Measurements from ENCODE around the gene DNAJC1. TPM values are rescaled to one million over a fixed set of nuclear protein-coding genes. Genes with fewer than 3 reads are reported as not detected.
"Not testable (repeated sequence)": the region's sequence is repeated elsewhere in the genome, so short reads cannot be mapped to it uniquely, and the experiment has no call there.

Gene DNAJC1
- total RNA-seq, 1 experiment from 2014 or later = 12.9 TPM

DNA sequence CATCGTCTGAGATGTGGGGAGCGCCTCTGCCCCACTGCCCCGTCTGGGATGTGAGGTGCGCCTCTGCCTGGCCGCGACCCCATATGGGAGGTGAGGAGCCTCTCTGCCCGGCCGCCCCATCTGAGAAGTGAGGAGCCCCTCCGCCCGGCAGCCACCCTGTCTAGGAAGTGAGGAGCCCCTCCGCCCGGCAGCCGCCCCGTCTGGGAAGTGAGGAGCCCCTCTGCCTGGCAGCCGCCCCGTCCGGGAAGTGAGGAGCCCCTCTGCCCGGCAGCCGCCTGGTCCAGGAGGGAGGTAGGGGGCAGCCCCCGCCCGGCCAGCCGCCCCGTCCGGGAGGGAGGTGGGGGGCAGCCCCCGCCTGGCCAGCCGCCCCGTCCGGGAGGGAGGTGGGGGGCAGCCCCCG, 166.0 kb downstream of the DNAJC1 start:
- H3K4me3 ChIP-seq (ENCODE audit: low read depth in 2 of 2, low read length in 2 of 2); H3K4me1 ChIP-seq (ENCODE audit: control insufficient read depth, insufficient read depth, low read length); ATAC-seq; POLR2A ChIA-PET; H3K27me3 ChIP-seq (ENCODE audit: control insufficient read depth, insufficient read depth, low read length); in situ Hi-C loops (cut with HindIII; ENCODE audit: low pct_unique_long_range_greater_than_20kb, low sequenced_read_pairs); BruUV-seq (replicated peaks); DNase-seq (ENCODE audit: low read depth, low spot score); H3K36me3 ChIP-seq (ENCODE audit: control insufficient read depth, insufficient read depth, low read length); intact Hi-C loops (cut with micrococcal nuclease; ENCODE audit: unreplicated experiment); CTCF ChIA-PET; H3K27ac ChIP-seq (ENCODE audit: low read length); H3K9me3 ChIP-seq (ENCODE audit: control insufficient read depth, insufficient read depth, low read depth, low read length): not testable (repeated sequence)

DNA sequence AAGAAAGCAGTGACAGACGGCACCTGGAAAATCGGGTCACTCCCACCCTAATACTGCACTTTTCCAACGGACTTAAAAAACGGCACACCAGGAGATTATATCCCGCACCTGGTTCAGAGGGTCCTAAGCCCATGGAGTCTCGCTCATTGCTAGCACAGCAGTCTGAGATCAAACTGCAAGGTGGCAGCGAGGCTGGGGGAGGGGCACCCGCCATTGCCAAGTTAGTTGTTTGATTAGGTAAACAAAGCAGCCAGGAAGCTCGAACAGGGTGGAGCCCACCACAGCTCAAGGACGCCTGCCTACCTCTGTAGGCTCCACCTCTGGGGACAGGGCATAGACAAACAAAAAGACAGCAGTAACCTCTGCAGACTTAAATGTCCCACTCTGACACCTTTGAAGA, 169.0 kb downstream of the DNAJC1 start:
- CTCF ChIA-PET; in situ Hi-C loops (cut with HindIII; ENCODE audit: low pct_unique_long_range_greater_than_20kb, low sequenced_read_pairs): not testable (repeated sequence)

DNA sequence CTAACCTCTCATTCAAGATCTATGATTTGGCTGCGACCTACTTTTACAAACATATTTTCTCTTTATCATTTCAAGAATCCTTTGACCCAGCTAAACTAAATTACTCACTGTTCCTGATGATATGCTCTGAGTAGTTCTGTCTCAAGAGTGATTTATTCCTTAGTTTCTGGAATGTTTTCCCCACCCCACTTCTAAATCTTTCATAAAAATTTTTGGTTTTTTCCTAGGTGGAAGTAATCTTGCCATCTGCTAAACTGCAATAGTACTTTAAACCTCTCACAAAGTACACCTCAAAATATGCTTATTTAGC, 170.8 kb downstream of the DNAJC1 start:
- intact Hi-C loops (cut with micrococcal nuclease; ENCODE audit: unreplicated experiment) = no loop called here
- ATAC-seq = no peak

More for the DNA sequence above, 169.0 kb downstream of the DNAJC1 start:
- POLR2A ChIA-PET; H3K9me3 ChIP-seq (ENCODE audit: control insufficient read depth, insufficient read depth, low read depth, low read length); intact Hi-C loops (cut with micrococcal nuclease; ENCODE audit: unreplicated experiment); DNase-seq (ENCODE audit: low read depth, low spot score); H3K4me3 ChIP-seq (ENCODE audit: low read depth in 2 of 2, low read length in 2 of 2); H3K27ac ChIP-seq (ENCODE audit: low read length); H3K27me3 ChIP-seq (ENCODE audit: control insufficient read depth, insufficient read depth, low read length); H3K4me1 ChIP-seq (ENCODE audit: control insufficient read depth, insufficient read depth, low read length); ATAC-seq; H3K36me3 ChIP-seq (ENCODE audit: control insufficient read depth, insufficient read depth, low read length); BruUV-seq (replicated peaks): not testable (repeated sequence)

More for the DNA sequence above, 170.8 kb downstream of the DNAJC1 start:
- ChIA-PET POLR2A (no interaction called here), CTCF (no interaction called here)
- in situ Hi-C loops (cut with HindIII; ENCODE audit: low pct_unique_long_range_greater_than_20kb, low sequenced_read_pairs) = no loop called here
- Histone ChIP-seq H3K27me3 (ENCODE audit: control insufficient read depth, insufficient read depth, low read length) (no peaks in the 10 kb centered on the region), H3K9me3 (ENCODE audit: control insufficient read depth, insufficient read depth, low read depth, low read length) (peaks cover 10% of the 10 kb centered on the region; the same call in 1 of the 2 replicates), H3K36me3 (ENCODE audit: control insufficient read depth, insufficient read depth, low read length) (no peaks in the 10 kb centered on the region), H3K27ac (ENCODE audit: low read length) (no peak overlapping the region), H3K4me1 (ENCODE audit: control insufficient read depth, insufficient read depth, low read length) (no peaks in the 10 kb centered on the region), H3K4me3 (ENCODE audit: low read depth in 2 of 2, low read length in 2 of 2) (no peak overlapping the region)
- TF ChIP-seq SIN3A (IDR thresholded peaks at IDR 0.05; ENCODE audit: borderline replicate concordance, insufficient read depth, low read depth, low read length) (no peak), TCF7L2 (IDR thresholded peaks at IDR 0.05; ENCODE audit: low read depth, low read length) (no peak), POLR2AphosphoS5 (IDR thresholded peaks at IDR 0.05; ENCODE audit: low read depth, low read length) (no peak)
- TF ChIP-seq, protein P1, sequence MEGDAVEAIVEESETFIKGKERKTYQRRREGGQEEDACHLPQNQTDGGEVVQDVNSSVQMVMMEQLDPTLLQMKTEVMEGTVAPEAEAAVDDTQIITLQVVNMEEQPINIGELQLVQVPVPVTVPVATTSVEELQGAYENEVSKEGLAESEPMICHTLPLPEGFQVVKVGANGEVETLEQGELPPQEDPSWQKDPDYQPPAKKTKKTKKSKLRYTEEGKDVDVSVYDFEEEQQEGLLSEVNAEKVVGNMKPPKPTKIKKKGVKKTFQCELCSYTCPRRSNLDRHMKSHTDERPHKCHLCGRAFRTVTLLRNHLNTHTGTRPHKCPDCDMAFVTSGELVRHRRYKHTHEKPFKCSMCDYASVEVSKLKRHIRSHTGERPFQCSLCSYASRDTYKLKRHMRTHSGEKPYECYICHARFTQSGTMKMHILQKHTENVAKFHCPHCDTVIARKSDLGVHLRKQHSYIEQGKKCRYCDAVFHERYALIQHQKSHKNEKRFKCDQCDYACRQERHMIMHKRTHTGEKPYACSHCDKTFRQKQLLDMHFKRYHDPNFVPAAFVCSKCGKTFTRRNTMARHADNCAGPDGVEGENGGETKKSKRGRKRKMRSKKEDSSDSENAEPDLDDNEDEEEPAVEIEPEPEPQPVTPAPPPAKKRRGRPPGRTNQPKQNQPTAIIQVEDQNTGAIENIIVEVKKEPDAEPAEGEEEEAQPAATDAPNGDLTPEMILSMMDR (IDR thresholded peaks at IDR 0.05) = no peak
- TF ChIP-seq, protein P2, sequence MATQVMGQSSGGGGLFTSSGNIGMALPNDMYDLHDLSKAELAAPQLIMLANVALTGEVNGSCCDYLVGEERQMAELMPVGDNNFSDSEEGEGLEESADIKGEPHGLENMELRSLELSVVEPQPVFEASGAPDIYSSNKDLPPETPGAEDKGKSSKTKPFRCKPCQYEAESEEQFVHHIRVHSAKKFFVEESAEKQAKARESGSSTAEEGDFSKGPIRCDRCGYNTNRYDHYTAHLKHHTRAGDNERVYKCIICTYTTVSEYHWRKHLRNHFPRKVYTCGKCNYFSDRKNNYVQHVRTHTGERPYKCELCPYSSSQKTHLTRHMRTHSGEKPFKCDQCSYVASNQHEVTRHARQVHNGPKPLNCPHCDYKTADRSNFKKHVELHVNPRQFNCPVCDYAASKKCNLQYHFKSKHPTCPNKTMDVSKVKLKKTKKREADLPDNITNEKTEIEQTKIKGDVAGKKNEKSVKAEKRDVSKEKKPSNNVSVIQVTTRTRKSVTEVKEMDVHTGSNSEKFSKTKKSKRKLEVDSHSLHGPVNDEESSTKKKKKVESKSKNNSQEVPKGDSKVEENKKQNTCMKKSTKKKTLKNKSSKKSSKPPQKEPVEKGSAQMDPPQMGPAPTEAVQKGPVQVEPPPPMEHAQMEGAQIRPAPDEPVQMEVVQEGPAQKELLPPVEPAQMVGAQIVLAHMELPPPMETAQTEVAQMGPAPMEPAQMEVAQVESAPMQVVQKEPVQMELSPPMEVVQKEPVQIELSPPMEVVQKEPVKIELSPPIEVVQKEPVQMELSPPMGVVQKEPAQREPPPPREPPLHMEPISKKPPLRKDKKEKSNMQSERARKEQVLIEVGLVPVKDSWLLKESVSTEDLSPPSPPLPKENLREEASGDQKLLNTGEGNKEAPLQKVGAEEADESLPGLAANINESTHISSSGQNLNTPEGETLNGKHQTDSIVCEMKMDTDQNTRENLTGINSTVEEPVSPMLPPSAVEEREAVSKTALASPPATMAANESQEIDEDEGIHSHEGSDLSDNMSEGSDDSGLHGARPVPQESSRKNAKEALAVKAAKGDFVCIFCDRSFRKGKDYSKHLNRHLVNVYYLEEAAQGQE (IDR thresholded peaks at IDR 0.05; ENCODE audit: insufficient read depth in 1 of 2, low read depth in 2 of 2, low read length in 1 of 2) = no peak
- no peak for DNase-seq (ENCODE audit: low read depth, low spot score)
- no TSS peak for BruUV-seq (replicated peaks)

Data from Panc1 (cell line).